ENCODE measurements around the gene HTD2. TPM values are rescaled to one million over a fixed set of nuclear protein-coding genes. Genes with fewer than 3 reads are reported as not detected.
"Not testable (repeated sequence)": the region's sequence is repeated elsewhere in the genome, so short reads cannot be mapped to it uniquely, and the experiment has no call there.

The HTD2 gene
- polyA plus RNA-seq, 1 of the 3 experiments (the other 2 are of a cell fraction), result 3.0 TPM

DNA sequence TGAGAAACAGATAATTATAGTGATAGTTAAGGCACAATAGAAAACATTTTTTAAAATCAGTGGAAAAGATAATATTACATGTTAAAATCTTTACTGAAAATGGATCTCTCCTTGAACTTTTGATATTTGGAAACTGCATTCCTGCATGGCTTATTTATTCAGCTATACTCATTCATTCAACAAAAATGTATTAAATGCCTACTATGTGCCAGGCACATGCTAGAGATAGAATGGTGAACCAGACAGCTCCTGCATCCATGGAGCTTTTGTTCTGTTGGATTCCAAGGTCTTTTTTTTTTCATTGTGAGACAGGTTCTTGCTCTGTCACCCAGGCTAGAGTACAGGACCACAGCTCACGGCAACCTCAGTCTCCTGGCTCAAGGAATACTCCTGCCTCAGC, 30.9 kb downstream of the HTD2 start (continued):
- TF ChIP-seq TEAD4 (IDR thresholded peaks at IDR 0.05; ENCODE audit: borderline replicate concordance, insufficient read depth), result no peak
- no peak for TF ChIP-seq TCF12 (IDR thresholded peaks at IDR 0.05)
- no peak for TF ChIP-seq ELF1 (IDR thresholded peaks at IDR 0.05)
- TF ChIP-seq POLR2AphosphoS5 (IDR thresholded peaks at IDR 0.05; ENCODE audit: low read depth, low read length), result no peak
- TF ChIP-seq JUND (IDR thresholded peaks at IDR 0.05), result no peak
- no peak for TF ChIP-seq NRF1 (IDR thresholded peaks at IDR 0.05; ENCODE audit: low read depth, low read length)

- H3K27me3 ChIP-seq (ENCODE audit: insufficient read depth); H3K9me2 ChIP-seq; H3K27ac ChIP-seq (ENCODE audit: low read depth in 2 of 2, low read length in 1 of 2); H2AFZ ChIP-seq (ENCODE audit: low read depth); H4K20me1 ChIP-seq (ENCODE audit: insufficient read depth); H3K9ac ChIP-seq; H3K4me2 ChIP-seq; H3K36me3 ChIP-seq (replicated peaks in 1 of 2; ENCODE audit: control insufficient read depth in 1 of 2, insufficient read depth in 2 of 2, low read length in 1 of 2); H3K9me3 ChIP-seq; H3K4me3 ChIP-seq (ENCODE audit: low read depth in 2 of 2, low read length in 1 of 2); DNase-seq; POLR2A ChIA-PET: not testable (repeated sequence)
- Histone ChIP-seq H3F3A (replicated peaks; ENCODE audit: insufficient read depth) (peaks cover 15% of the 10 kb centered on the region), H3K4me1 (ENCODE audit: control insufficient read depth in 1 of 2, insufficient read depth in 2 of 2, low read depth in 1 of 2, low read length in 1 of 2) (peaks cover 0 to 11% of the 10 kb centered on the region in 2 experiments; a peak in 2 of 4 replicates), H3K79me2 (ENCODE audit: insufficient read depth) (peaks cover 25% of the 10 kb centered on the region; the same call in 1 of the 2 replicates)
- 97% methylated on average over 12 of the region's 12 CpGs for WGBS (ENCODE audit: low lambda C conversion rate)
- CTCF ChIA-PET, result interaction anchor here (0.6 kb wide), 2 partner anchors 12 to 153 kb away, joined by 3 read pairs; partner anchors contain the start of gene KCTD6
Observed at GRCh38 chr3:58339146-58339545, 32.8 kb downstream of the HTD2 start.

DNA sequence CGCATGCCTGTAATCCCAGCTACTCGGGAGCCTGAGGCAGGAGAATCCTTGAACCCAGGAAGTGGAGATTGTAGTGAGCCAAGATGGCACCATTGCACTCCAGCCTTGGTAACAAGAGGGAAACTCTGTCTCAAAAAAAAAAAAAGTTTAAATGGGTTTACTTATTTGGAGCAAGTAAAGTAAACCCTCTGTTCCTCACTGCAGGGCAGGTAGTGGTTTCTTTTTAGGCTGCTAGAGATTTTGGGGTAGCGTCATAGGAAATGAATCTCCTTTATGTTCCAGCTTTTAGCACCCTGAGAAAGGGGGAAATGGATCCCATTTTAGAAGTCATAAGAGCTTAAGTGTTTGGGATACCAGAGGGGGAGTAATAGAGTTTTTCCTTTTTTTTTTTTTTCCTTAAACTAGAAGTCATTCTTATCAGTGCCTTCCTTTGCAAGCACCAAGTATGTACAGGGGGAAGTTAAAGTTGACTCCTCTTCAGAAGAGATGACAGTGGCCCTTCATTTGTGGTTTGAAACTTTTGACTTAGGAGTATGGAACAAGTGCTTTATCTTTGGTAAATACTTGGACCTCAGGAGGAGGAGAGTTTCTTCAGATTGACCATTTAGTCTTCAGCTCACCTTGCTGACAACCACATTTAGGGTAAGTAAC, 34.4 kb downstream of the HTD2 start:
- Histone ChIP-seq H3K4me3 (ENCODE audit: low read depth in 2 of 2, low read length in 1 of 2) (no peak overlapping the region), H3K9ac (no peak overlapping the region), H3K79me2 (ENCODE audit: insufficient read depth) (peaks cover 19% of the 10 kb centered on the region; the same call in 1 of the 2 replicates), H3K27ac (ENCODE audit: low read depth in 2 of 2, low read length in 1 of 2) (no peak overlapping the region), H3K4me2 (no peak overlapping the region), H3K9me2 (no peaks in the 10 kb centered on the region), H3F3A (replicated peaks; ENCODE audit: insufficient read depth) (peaks cover 4% of the 10 kb centered on the region), H3K27me3 (ENCODE audit: insufficient read depth) (no peaks in the 10 kb centered on the region), H3K36me3 (replicated peaks in 1 of 2; ENCODE audit: control insufficient read depth in 1 of 2, insufficient read depth in 2 of 2, low read length in 1 of 2) (no peaks in the 10 kb centered on the region), H3K4me1 (ENCODE audit: control insufficient read depth in 1 of 2, insufficient read depth in 2 of 2, low read depth in 1 of 2, low read length in 1 of 2) (peaks cover 0 to 5% of the 10 kb centered on the region in 2 experiments; a peak in 1 of 4 replicates), H4K20me1 (ENCODE audit: insufficient read depth) (no peaks in the 10 kb centered on the region), H2AFZ (ENCODE audit: low read depth) (no peak overlapping the region), H3K9me3 (no peaks in the 10 kb centered on the region)
- CTCF ChIA-PET, result interaction anchor here (0.6 to 1.9 kb wide), 3 partner anchors 74 to 163 kb away, joined by 3 read pairs; no protein-coding TSS in a partner anchor
- no peak for DNase-seq
- WGBS (ENCODE audit: low lambda C conversion rate), result 100% methylated on average over 3 of the region's 3 CpGs
- POLR2A ChIA-PET, result no interaction called here
- TF ChIP-seq RXRA (IDR thresholded peaks at IDR 0.05; ENCODE audit: borderline replicate concordance, low read depth) (no peak), YY1 (IDR thresholded peaks at IDR 0.05; ENCODE audit: low read depth) (no peak), ZBTB33 (IDR thresholded peaks at IDR 0.05; ENCODE audit: borderline replicate concordance, low read depth) (no peak), MXI1 (IDR thresholded peaks at IDR 0.05; ENCODE audit: low read depth, low read length) (no peak), SIN3A (IDR thresholded peaks at IDR 0.05; ENCODE audit: borderline replicate concordance, low read depth, low read length) (no peak), RFX5 (IDR thresholded peaks at IDR 0.05; ENCODE audit: low read length) (no peak), IRF3 (IDR thresholded peaks at IDR 0.05; ENCODE audit: low read depth, low read length) (no peak), ELF1 (IDR thresholded peaks at IDR 0.05) (no peak), NRF1 (IDR thresholded peaks at IDR 0.05; ENCODE audit: low read depth, low read length) (no peak), REST (IDR thresholded peaks at IDR 0.05; ENCODE audit: low read depth, low read length) (no peak), FOSL2 (IDR thresholded peaks at IDR 0.05; ENCODE audit: borderline replicate concordance, low read depth) (no peak), EZH2phosphoT487 (IDR thresholded peaks at IDR 0.05; ENCODE audit: borderline replicate concordance, low read depth) (no peak), PBX3 (IDR thresholded peaks at IDR 0.05) (no peak), MEF2A (IDR thresholded peaks at IDR 0.05; ENCODE audit: borderline replicate concordance, low read depth) (no peak)
